CD14-positive monocyte (primary cell): ENCODE results near the gene TBX3. TPM values are rescaled to one million over a fixed set of nuclear protein-coding genes. Genes with fewer than 3 reads are reported as not detected.

ENCODE experiments used
- DNase-seq, 3 donors: peaks; one replicate each; pipeline ENCODE4 v3.0.0-alpha.2; 2011 to 2022
- H2AFZ ChIP-seq: 2 replicates; pipeline ENCODE4 v1.6.0; 2012; ENCODE audit warnings: mild to moderate bottlenecking, low read depth, low read length, inconsistent platforms; ENCODE audit not compliant: insufficient read depth, poor library complexity, severe bottlenecking
- H3K27ac ChIP-seq, 2 donors: 1 replicate in 1 of 2; 2 replicates in 1 of 2; pipeline ENCODE4 v1.5.1; 2012 to 2013; ENCODE audit warnings: low read length in 2 of 2, control low read depth in 1 of 2, inconsistent platforms in 1 of 2, low read depth in 1 of 2, mild to moderate bottlenecking in 1 of 2
- H3K27me3 ChIP-seq, 2 donors: one replicate each; pipeline versions ENCODE4 v1.6.0 to v1.6.1; 2011 to 2013; ENCODE audit warnings: low read length in 2 of 2; ENCODE audit not compliant: control insufficient read depth in 2 of 2, insufficient read depth in 2 of 2
- H3K36me3 ChIP-seq, 2 donors: replicated peaks in 1 of 2; 1 replicate in 1 of 2; 2 replicates in 1 of 2; pipeline versions ENCODE4 v1.5.1 to v1.6.1; 2012 to 2013; ENCODE audit warnings: low read length in 2 of 2, control low read depth in 1 of 2, inconsistent platforms in 1 of 2, mild to moderate bottlenecking in 1 of 2; ENCODE audit not compliant: insufficient read depth in 2 of 2, control insufficient read depth in 1 of 2
- H3K4me1 ChIP-seq, 2 donors: 1 replicate in 1 of 2; 2 replicates in 1 of 2; pipeline versions ENCODE4 v1.5.1 to v1.6.1; 2012 to 2013; ENCODE audit warnings: low read length in 2 of 2, control low read depth in 1 of 2, inconsistent platforms in 1 of 2, mild to moderate bottlenecking in 1 of 2, moderate library complexity in 1 of 2; ENCODE audit not compliant: insufficient read depth in 2 of 2, control insufficient read depth in 1 of 2
- H3K4me2 ChIP-seq: replicated peaks from 2 replicates; pipeline ENCODE3; 2012; ENCODE audit warnings: low read length, moderate library complexity, mild to moderate bottlenecking; ENCODE audit not compliant: poor library complexity, severe bottlenecking; ENCODE audit errors: extremely low read depth
- H3K4me3 ChIP-seq, 3 experiments: fragments of 200-600 bp in 1 of 3; sonication (generic) in 1 of 3; replicated peaks in 1 of 3; 1 replicate in 2 of 3; 2 replicates in 1 of 3; pipeline ENCODE4 v1.5.1; 2011 to 2013; ENCODE audit warnings: low read length in 3 of 3, mild to moderate bottlenecking in 3 of 3, control low read depth in 2 of 3, low read depth in 2 of 3, inconsistent platforms in 1 of 3, moderate library complexity in 1 of 3
- H3K79me2 ChIP-seq: 2 replicates; pipeline ENCODE4 v1.6.0; 2012; ENCODE audit warnings: mild to moderate bottlenecking, control low read depth, inconsistent platforms, low read length, moderate library complexity; ENCODE audit not compliant: insufficient read depth
- H3K9ac ChIP-seq: 2 replicates; pipeline ENCODE4 v1.6.0; 2017; ENCODE audit warnings: low read length, mild to moderate bottlenecking; ENCODE audit not compliant: insufficient read depth, poor library complexity, severe bottlenecking
- H3K9me3 ChIP-seq, 2 donors: replicated peaks in 1 of 2; 1 replicate in 1 of 2; 2 replicates in 1 of 2; pipeline versions ENCODE4 v1.5.1 to v1.6.1; 2012 to 2013; ENCODE audit warnings: low read length in 2 of 2, control low read depth in 1 of 2; ENCODE audit not compliant: control insufficient read depth in 1 of 2, insufficient read depth in 1 of 2
- H4K20me1 ChIP-seq: 2 replicates; pipeline ENCODE4 v1.6.0; 2012; ENCODE audit warnings: mild to moderate bottlenecking, low read length, control low read depth, moderate library complexity; ENCODE audit not compliant: insufficient read depth
- H3K27ac Mint-ChIP-seq, 7 donors: one replicate each; pipeline ENCODE4 v1.8.0; 2020; ENCODE audit warnings: mild to moderate bottlenecking in 7 of 7, mixed read lengths in 7 of 7, moderate library complexity in 6 of 7, inconsistent platforms in 2 of 7
- H3K27me3 Mint-ChIP-seq, 3 donors: one replicate each; pipeline ENCODE4 v1.8.0; 2021 to 2022; ENCODE audit warnings: low read depth in 3 of 3, mild to moderate bottlenecking in 3 of 3, mixed read lengths in 3 of 3, moderate library complexity in 3 of 3, inconsistent platforms in 1 of 3
- H3K36me3 Mint-ChIP-seq, 2 donors: one replicate each; pipeline ENCODE4 v1.8.0; 2020; ENCODE audit warnings: mixed read lengths in 2 of 2, inconsistent platforms in 1 of 2, mild to moderate bottlenecking in 1 of 2
- H3K4me1 Mint-ChIP-seq: one replicate; pipeline ENCODE4 v1.8.0; 2020; ENCODE audit warnings: mild to moderate bottlenecking, mixed read lengths
- H3K4me3 Mint-ChIP-seq, 2 donors: one replicate each; pipeline ENCODE4 v1.8.0; 2020; ENCODE audit warnings: mild to moderate bottlenecking in 2 of 2, mixed read lengths in 2 of 2, moderate library complexity in 1 of 2
- H3K9me3 Mint-ChIP-seq, 7 donors: one replicate each; pipeline ENCODE4 v1.8.0; 2020 to 2022; ENCODE audit warnings: mixed read lengths in 7 of 7, mild to moderate bottlenecking in 6 of 7, moderate library complexity in 6 of 7, inconsistent platforms in 2 of 7
- WGBS: methylation state at CpG from one replicate; pipeline ENCODE4 v1.1.5; 2013; ENCODE audit warnings: missing lambda C conversion rate; ENCODE audit not compliant: insufficient coverage; 5-methylcytosine and 5-hydroxymethylcytosine counted together
- intact Hi-C, 2 donors: fragments of 100-400 bp; cut with micrococcal nuclease; formaldehyde crosslinking; loops; one replicate each; pipeline versions ENCODE4 v1.15.0 to v1.15.1; 2023
- polyA plus RNA-seq, 3 donors: library from polyadenylated mRNA; depleted of rRNA in 1 of 3; unstranded in 2 of 3; stranded (reverse) in 1 of 3; fragments of 300-500 nt in 2 of 3; fragments of >200 nt in 1 of 3; fragmentation: Illumina TruSeq in 2 of 3; gene quantifications; 1 replicate in 2 of 3; 2 replicates in 1 of 3; pipeline ENCODE4 v1.2.3, GENCODE V29; 2012 to 2021
- TF ChIP-seq, protein P1 (sequence below): fragments of 200-600 bp; IDR thresholded peaks from one replicate; pipeline ENCODE4 v1.8.0; 2022; ENCODE audit warnings: antibody characterized with exemption, mild to moderate bottlenecking

Gene TBX3
- polyA plus RNA-seq, 3 donors, result 0.04 to 0.13 TPM; not detected in 1

DNA sequence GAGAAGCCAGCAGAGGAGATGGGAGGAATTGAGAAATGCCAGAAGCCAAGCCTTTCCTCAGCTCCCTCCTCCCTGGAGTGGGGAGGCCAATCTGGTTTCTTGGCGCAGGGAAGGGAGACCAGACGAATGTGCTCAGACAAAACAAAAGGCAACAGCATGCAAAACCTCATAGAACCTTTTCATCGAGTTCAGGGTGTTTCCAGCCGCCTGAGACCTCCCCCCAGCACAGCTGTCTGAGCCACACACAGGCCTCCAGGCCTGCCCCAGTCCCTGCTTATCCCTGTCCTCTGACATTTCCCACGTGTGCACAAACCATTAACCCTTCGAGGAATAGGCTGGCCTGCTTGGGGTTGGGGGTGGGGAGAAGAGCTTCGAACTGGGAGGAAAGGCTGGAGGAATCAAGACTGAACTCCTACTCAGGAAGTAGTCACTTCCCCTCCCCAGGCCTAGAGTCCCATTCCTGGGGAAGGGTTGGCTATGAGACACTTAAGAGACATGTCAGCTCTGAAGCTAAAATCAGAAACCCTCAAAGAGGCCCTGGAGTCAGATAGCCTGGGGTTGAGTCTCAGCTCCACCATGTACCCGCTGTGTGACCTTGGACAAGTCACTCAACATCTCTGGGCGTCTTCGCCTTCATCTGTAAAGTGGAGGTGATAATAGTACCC is 10.7 kb downstream of the TBX3 start:
- Histone ChIP-seq H3K27me3 (peaks cover 76 to 94% of the 10 kb centered on the region in 2 donors), H3K4me1 (no peaks in the 10 kb centered on the region), H3K4me3 (no peak overlapping the region), H3K9ac (no peak overlapping the region), H3K4me2 (no peak overlapping the region), H3K27ac (no peak overlapping the region), H2AFZ (no peak overlapping the region), H4K20me1 (no peaks in the 10 kb centered on the region), H3K79me2 (no peaks in the 10 kb centered on the region), H3K36me3 (no peaks in the 10 kb centered on the region), H3K9me3 (peaks cover 0 to 5% of the 10 kb centered on the region in 2 donors)
- H3K4me3 Mint-ChIP-seq, result peak overlapping the region in 1 of 2 donors; percentile 66
- no peak for DNase-seq
- H3K27ac Mint-ChIP-seq, result no peak overlapping the region
- 55% methylated on average over 4 of the region's 10 CpGs for whole genome bisulfite sequencing
- peaks cover 3% of the 10 kb centered on the region for H3K4me1 Mint-ChIP-seq
- TF ChIP-seq, protein P1, sequence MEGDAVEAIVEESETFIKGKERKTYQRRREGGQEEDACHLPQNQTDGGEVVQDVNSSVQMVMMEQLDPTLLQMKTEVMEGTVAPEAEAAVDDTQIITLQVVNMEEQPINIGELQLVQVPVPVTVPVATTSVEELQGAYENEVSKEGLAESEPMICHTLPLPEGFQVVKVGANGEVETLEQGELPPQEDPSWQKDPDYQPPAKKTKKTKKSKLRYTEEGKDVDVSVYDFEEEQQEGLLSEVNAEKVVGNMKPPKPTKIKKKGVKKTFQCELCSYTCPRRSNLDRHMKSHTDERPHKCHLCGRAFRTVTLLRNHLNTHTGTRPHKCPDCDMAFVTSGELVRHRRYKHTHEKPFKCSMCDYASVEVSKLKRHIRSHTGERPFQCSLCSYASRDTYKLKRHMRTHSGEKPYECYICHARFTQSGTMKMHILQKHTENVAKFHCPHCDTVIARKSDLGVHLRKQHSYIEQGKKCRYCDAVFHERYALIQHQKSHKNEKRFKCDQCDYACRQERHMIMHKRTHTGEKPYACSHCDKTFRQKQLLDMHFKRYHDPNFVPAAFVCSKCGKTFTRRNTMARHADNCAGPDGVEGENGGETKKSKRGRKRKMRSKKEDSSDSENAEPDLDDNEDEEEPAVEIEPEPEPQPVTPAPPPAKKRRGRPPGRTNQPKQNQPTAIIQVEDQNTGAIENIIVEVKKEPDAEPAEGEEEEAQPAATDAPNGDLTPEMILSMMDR, result no peak
- H3K27me3 Mint-ChIP-seq, result peaks cover 84 to 96% (median 87%) of the 10 kb centered on the region in 3 donors
- H3K9me3 Mint-ChIP-seq, result peaks cover 0 to 14% (median 3%) of the 10 kb centered on the region in 7 donors
- intact Hi-C loops, result no loop called here
- H3K36me3 Mint-ChIP-seq, result no peaks in the 10 kb centered on the region

DNA sequence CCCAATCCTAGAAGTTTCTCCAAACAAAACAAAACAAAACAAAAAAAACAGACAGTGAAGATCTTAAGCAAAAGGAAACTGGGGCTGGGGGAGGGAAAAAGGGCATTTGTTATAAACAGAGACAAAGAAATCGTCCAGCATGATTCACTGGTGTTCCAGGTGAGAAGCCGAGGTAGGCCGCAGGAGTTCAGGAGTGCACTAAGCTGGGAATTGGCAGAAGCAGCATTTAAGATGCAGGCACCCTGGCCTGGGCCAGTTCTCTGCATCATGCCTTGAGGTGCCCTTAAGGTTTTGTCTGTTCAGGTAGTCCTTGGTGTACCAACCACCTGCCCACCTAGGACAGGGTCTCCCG is 11.2 kb downstream of the TBX3 start:
- Histone ChIP-seq H3K36me3 (no peaks in the 10 kb centered on the region), H3K4me3 (no peak overlapping the region), H3K27me3 (peaks cover 75 to 95% of the 10 kb centered on the region in 2 donors), H3K27ac (no peak overlapping the region), H2AFZ (no peak overlapping the region), H3K4me2 (no peak overlapping the region), H4K20me1 (no peaks in the 10 kb centered on the region), H3K79me2 (no peaks in the 10 kb centered on the region), H3K4me1 (peaks cover 0 to 2% of the 10 kb centered on the region in 2 donors), H3K9ac (no peak overlapping the region), H3K9me3 (peaks cover 0 to 5% of the 10 kb centered on the region in 2 donors)
- peaks cover 84 to 96% (median 87%) of the 10 kb centered on the region in 3 donors for H3K27me3 Mint-ChIP-seq
- intact Hi-C loops, result no loop called here
- H3K9me3 Mint-ChIP-seq, result peaks cover 0 to 19% (median 5%) of the 10 kb centered on the region in 7 donors
- no peaks in the 10 kb centered on the region for H3K36me3 Mint-ChIP-seq
- no peak for DNase-seq
- peaks cover 8% of the 10 kb centered on the region for H3K4me1 Mint-ChIP-seq
- TF ChIP-seq, protein P1, result no peak
- no peak overlapping the region for H3K27ac Mint-ChIP-seq
- 65% methylated on average over 3 of the region's 4 CpGs for WGBS
- peak overlapping the region in 1 of 2 donors; percentile 66 for H3K4me3 Mint-ChIP-seq
